ENCODE results near the gene EMID1.

The EMID1 gene

GRCh38 chr22:29277927-29278326 is 72.2 kb downstream of the EMID1 start:
- Histone ChIP-seq H2AFZ (no peak overlapping the region), H3K9ac (no peak overlapping the region), H3K4me3 (ENCODE audit: low read depth, low read length) (no peak overlapping the region), H3K36me3 (ENCODE audit: control insufficient read depth, insufficient read depth, low read length) (no peaks in the 10 kb centered on the region), H3K79me2 (peaks cover 26% of the 10 kb centered on the region), H3K4me1 (no peaks in the 10 kb centered on the region), H3K27ac (no peak overlapping the region), H3K4me2 (ENCODE audit: low read length) (no peak overlapping the region), H3K9me3 (ENCODE audit: control insufficient read depth, low read length) (no peaks in the 10 kb centered on the region), H3K27me3 (ENCODE audit: control insufficient read depth, insufficient read depth, low read length) (no peaks in the 10 kb centered on the region)
- no peak for TF ChIP-seq CTCF (IDR thresholded peaks at IDR 0.05)

- H2AFZ ChIP-seq = no peak overlapping the region
- no peak overlapping the region for H3K9ac ChIP-seq
- no peaks in the 10 kb centered on the region for H3K36me3 ChIP-seq (ENCODE audit: control insufficient read depth, insufficient read depth, low read length)
- H3K9me3 ChIP-seq (ENCODE audit: control insufficient read depth, low read length) = no peaks in the 10 kb centered on the region
- H3K79me2 ChIP-seq = peaks cover 5% of the 10 kb centered on the region
- TF ChIP-seq CTCF (IDR thresholded peaks at IDR 0.05) = no peak
- H3K27ac ChIP-seq = no peak overlapping the region
- H3K4me2 ChIP-seq (ENCODE audit: low read length) = no peak overlapping the region
- no peak overlapping the region for H3K4me3 ChIP-seq (ENCODE audit: low read depth, low read length)
- no peaks in the 10 kb centered on the region for H3K27me3 ChIP-seq (ENCODE audit: control insufficient read depth, insufficient read depth, low read length)
- H3K4me1 ChIP-seq = no peaks in the 10 kb centered on the region
These were observed 78.5 kb downstream of the EMID1 start for GRCh38 chr22:29284196-29284595.

- H3K4me1 ChIP-seq = no peaks in the 10 kb centered on the region
- H3K4me3 ChIP-seq (ENCODE audit: low read depth, low read length) = no peak overlapping the region
- no peaks in the 10 kb centered on the region for H3K27me3 ChIP-seq (ENCODE audit: control insufficient read depth, insufficient read depth, low read length)
- H3K9me3 ChIP-seq (ENCODE audit: control insufficient read depth, low read length) = no peaks in the 10 kb centered on the region
- no peak for TF ChIP-seq CTCF (IDR thresholded peaks at IDR 0.05)
- H3K27ac ChIP-seq = no peak overlapping the region
- H3K36me3 ChIP-seq (ENCODE audit: control insufficient read depth, insufficient read depth, low read length) = no peaks in the 10 kb centered on the region
- H2AFZ ChIP-seq = no peak overlapping the region
- H3K9ac ChIP-seq = no peak overlapping the region
- peaks cover 5% of the 10 kb centered on the region for H3K79me2 ChIP-seq
- H3K4me2 ChIP-seq (ENCODE audit: low read length) = no peak overlapping the region
These were observed 83.1 kb downstream of the EMID1 start for GRCh38 chr22:29288837-29289236.

GRCh38 chr22:29290061-29290460 is 84.4 kb downstream of the EMID1 start:
- Histone ChIP-seq H3K9ac (no peak overlapping the region), H3K27ac (no peak overlapping the region), H3K9me3 (ENCODE audit: control insufficient read depth, low read length) (no peaks in the 10 kb centered on the region), H3K4me1 (no peaks in the 10 kb centered on the region), H3K79me2 (peaks cover 3% of the 10 kb centered on the region), H3K36me3 (ENCODE audit: control insufficient read depth, insufficient read depth, low read length) (no peaks in the 10 kb centered on the region), H3K4me2 (ENCODE audit: low read length) (no peak overlapping the region), H3K27me3 (ENCODE audit: control insufficient read depth, insufficient read depth, low read length) (no peaks in the 10 kb centered on the region), H3K4me3 (ENCODE audit: low read depth, low read length) (no peak overlapping the region), H2AFZ (no peak overlapping the region)
- no peak for TF ChIP-seq CTCF (IDR thresholded peaks at IDR 0.05)

DNA sequence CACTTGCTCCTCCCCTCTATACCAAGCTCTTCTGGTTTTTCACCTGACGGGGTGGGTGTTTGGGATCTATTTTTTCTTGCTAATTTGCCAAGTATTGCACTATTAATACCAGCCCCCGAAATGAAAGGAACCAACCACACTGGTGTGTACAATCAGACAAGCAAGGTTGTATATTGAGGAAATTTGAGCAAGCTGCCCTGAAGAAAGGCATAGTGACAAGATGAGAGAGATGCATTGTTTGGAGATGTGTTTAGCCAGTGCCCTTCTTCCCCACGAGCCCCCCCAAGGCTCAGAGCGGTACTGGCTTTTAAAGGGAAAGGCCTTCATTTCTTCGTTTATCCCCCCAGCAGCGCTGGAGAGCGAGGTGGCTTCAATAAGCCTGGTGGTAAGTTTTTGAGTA is 85.5 kb downstream of the EMID1 start:
- Histone ChIP-seq H3K27me3 (ENCODE audit: control insufficient read depth, insufficient read depth, low read length) (no peaks in the 10 kb centered on the region), H3K27ac (no peak overlapping the region), H2AFZ (no peak overlapping the region), H3K4me1 (no peaks in the 10 kb centered on the region), H3K9me3 (ENCODE audit: control insufficient read depth, low read length) (no peaks in the 10 kb centered on the region), H3K36me3 (ENCODE audit: control insufficient read depth, insufficient read depth, low read length) (no peaks in the 10 kb centered on the region), H3K4me2 (ENCODE audit: low read length) (no peak overlapping the region), H3K4me3 (ENCODE audit: low read depth, low read length) (no peak overlapping the region), H3K79me2 (peaks cover 3% of the 10 kb centered on the region), H3K9ac (no peak overlapping the region)
- no peak for TF ChIP-seq CTCF (IDR thresholded peaks at IDR 0.05)

All from parathyroid adenoma (tissue), 2 donors.